Parathyroid adenoma (tissue), 2 donors: Measurements from ENCODE around the gene KIAA1671.

Source experiments
- H2AFZ ChIP-seq: fragments of 300-600 bp; sonication (generic); one replicate; pipeline ENCODE4 v1.7.0; 2017; ENCODE audit warnings: antibody characterized with exemption, mild to moderate bottlenecking
- H3K27ac ChIP-seq: fragments of 300-600 bp; sonication (generic); one replicate; pipeline ENCODE4 v1.7.0; 2017
- H3K27me3 ChIP-seq: fragments of 300-600 bp; sonication (generic); one replicate; pipeline ENCODE4 v1.7.0; 2017; ENCODE audit warnings: low read length; ENCODE audit not compliant: control insufficient read depth, insufficient read depth
- H3K36me3 ChIP-seq: fragments of 300-600 bp; sonication (generic); one replicate; pipeline ENCODE4 v1.7.0; 2017; ENCODE audit warnings: low read length; ENCODE audit not compliant: control insufficient read depth, insufficient read depth
- H3K4me1 ChIP-seq: fragments of 300-600 bp; sonication (generic); one replicate; pipeline ENCODE4 v1.7.0; 2017; ENCODE audit warnings: control low read depth
- H3K4me2 ChIP-seq: fragments of 300-600 bp; sonication (generic); one replicate; pipeline ENCODE4 v1.7.0; 2017; ENCODE audit warnings: low read length
- H3K4me3 ChIP-seq: fragments of 300-600 bp; sonication (generic); one replicate; pipeline ENCODE4 v1.7.0; 2017; ENCODE audit warnings: low read depth, low read length
- H3K79me2 ChIP-seq: fragments of 300-600 bp; sonication (generic); one replicate; pipeline ENCODE4 v1.7.0; 2017; ENCODE audit warnings: control low read depth
- H3K9ac ChIP-seq: fragments of 300-600 bp; sonication (generic); one replicate; pipeline ENCODE4 v1.7.0; 2017; ENCODE audit warnings: mild to moderate bottlenecking
- H3K9me3 ChIP-seq: fragments of 300-600 bp; sonication (generic); one replicate; pipeline ENCODE4 v1.7.0; 2017; ENCODE audit warnings: low read length; ENCODE audit not compliant: control insufficient read depth
- TF ChIP-seq, protein P1 (sequence below): fragments of 300-600 bp; sonication (generic); IDR thresholded peaks from one replicate; pipeline ENCODE4 v1.7.0; 2017; ENCODE audit warnings: antibody characterized with exemption, mild to moderate bottlenecking
- donor health status: primary hyperparathyroidism.

KIAA1671 gene

GRCh38 chr22:25025491-25026400 lies 73.2 kb downstream of the KIAA1671 start:
- Histone ChIP-seq H3K27ac (no peak overlapping the region), H3K27me3 (no peaks in the 10 kb centered on the region), H3K9ac (no peak overlapping the region), H3K4me3 (no peak overlapping the region), H3K9me3 (no peaks in the 10 kb centered on the region), H3K4me1 (no peaks in the 10 kb centered on the region), H2AFZ (no peak overlapping the region), H3K4me2 (no peak overlapping the region), H3K36me3 (no peaks in the 10 kb centered on the region), H3K79me2 (peaks cover 1% of the 10 kb centered on the region)
- TF ChIP-seq, protein P1, sequence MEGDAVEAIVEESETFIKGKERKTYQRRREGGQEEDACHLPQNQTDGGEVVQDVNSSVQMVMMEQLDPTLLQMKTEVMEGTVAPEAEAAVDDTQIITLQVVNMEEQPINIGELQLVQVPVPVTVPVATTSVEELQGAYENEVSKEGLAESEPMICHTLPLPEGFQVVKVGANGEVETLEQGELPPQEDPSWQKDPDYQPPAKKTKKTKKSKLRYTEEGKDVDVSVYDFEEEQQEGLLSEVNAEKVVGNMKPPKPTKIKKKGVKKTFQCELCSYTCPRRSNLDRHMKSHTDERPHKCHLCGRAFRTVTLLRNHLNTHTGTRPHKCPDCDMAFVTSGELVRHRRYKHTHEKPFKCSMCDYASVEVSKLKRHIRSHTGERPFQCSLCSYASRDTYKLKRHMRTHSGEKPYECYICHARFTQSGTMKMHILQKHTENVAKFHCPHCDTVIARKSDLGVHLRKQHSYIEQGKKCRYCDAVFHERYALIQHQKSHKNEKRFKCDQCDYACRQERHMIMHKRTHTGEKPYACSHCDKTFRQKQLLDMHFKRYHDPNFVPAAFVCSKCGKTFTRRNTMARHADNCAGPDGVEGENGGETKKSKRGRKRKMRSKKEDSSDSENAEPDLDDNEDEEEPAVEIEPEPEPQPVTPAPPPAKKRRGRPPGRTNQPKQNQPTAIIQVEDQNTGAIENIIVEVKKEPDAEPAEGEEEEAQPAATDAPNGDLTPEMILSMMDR = no peak

GRCh38 chr22:25027043-25027906 lies 74.8 kb downstream of the KIAA1671 start:
- Histone ChIP-seq H3K9ac (no peak overlapping the region), H3K27me3 (no peaks in the 10 kb centered on the region), H2AFZ (no peak overlapping the region), H3K36me3 (no peaks in the 10 kb centered on the region), H3K79me2 (no peaks in the 10 kb centered on the region), H3K4me2 (no peak overlapping the region), H3K27ac (no peak overlapping the region), H3K4me3 (no peak overlapping the region), H3K9me3 (no peaks in the 10 kb centered on the region), H3K4me1 (no peaks in the 10 kb centered on the region)
- TF ChIP-seq, protein P1 = no peak

DNA sequence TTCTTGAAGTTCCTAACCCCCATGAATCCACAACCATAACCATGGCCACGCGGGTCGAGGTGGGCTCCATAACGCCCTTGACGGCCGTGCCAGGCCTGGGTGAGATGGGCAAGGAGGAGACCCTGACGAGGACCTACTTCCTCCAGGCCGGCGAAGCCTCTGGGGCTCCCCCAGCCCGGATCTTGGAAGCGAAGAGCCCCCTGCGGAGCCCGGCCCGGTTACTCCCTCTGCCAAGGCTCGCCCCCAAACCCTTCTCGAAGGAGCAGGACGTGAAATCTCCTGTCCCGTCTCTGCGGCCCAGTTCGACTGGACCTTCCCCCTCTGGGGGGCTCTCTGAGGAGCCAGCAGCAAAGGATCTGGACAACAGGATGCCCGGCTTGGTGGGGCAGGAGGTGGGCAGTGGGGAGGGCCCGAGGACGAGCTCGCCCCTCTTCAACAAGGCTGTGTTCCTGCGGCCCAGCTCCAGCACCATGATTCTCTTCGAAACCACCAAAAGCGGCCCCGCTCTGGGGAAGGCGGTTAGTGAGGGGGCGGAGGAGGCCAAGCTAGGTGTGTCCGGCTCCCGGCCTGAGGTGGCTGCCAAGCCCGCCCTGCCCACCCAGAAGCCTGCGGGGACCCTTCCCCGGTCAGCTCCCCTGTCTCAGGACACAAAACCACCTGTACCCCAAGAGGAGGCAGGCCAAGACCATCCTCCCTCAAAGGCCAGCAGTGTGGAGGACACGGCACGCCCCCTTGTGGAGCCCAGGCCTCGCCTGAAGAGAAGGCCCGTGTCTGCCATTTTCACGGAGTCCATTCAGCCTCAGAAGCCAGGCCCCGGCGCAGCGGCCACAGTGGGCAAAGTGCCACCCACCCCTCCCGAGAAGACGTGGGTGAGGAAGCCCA lies 75.7 kb downstream of the KIAA1671 start:
- H3K27ac ChIP-seq = no peak overlapping the region
- no peaks in the 10 kb centered on the region for H3K79me2 ChIP-seq
- TF ChIP-seq, protein P1 = no peak
- no peak overlapping the region for H3K4me3 ChIP-seq
- no peak overlapping the region for H3K4me2 ChIP-seq
- no peaks in the 10 kb centered on the region for H3K36me3 ChIP-seq
- H2AFZ ChIP-seq = no peak overlapping the region
- H3K9me3 ChIP-seq = no peaks in the 10 kb centered on the region
- no peaks in the 10 kb centered on the region for H3K4me1 ChIP-seq
- no peaks in the 10 kb centered on the region for H3K27me3 ChIP-seq
- no peak overlapping the region for H3K9ac ChIP-seq

- no peaks in the 10 kb centered on the region for H3K36me3 ChIP-seq
- no peaks in the 10 kb centered on the region for H3K79me2 ChIP-seq
- H2AFZ ChIP-seq = no peak overlapping the region
- TF ChIP-seq, protein P1 = no peak
- no peaks in the 10 kb centered on the region for H3K4me1 ChIP-seq
- H3K9me3 ChIP-seq = no peaks in the 10 kb centered on the region
- no peak overlapping the region for H3K9ac ChIP-seq
- no peak overlapping the region for H3K27ac ChIP-seq
- H3K4me2 ChIP-seq = no peak overlapping the region
- no peak overlapping the region for H3K4me3 ChIP-seq
- H3K27me3 ChIP-seq = no peaks in the 10 kb centered on the region
These were observed 76.3 kb downstream of the KIAA1671 start for GRCh38 chr22:25028841-25029141.
